Subcutaneous abdominal adipose tissue (tissue), 5 donors: ENCODE measurements around the gene VPS4A.
"Not testable (repeated sequence)": the region's sequence is repeated elsewhere in the genome, so short reads cannot be mapped to it uniquely, and the experiment has no call there.

Experiments used
- H3K27ac ChIP-seq: one replicate; pipeline ENCODE4 v1.7.0; 2013; ENCODE audit warnings: low read depth, mild to moderate bottlenecking, inconsistent platforms, low read length, moderate library complexity
- H3K27me3 ChIP-seq, 5 donors: one replicate each; pipeline ENCODE4 v1.7.0; 2013; ENCODE audit warnings: low read length in 5 of 5, inconsistent platforms in 1 of 5; ENCODE audit not compliant: control insufficient read depth in 5 of 5, insufficient read depth in 4 of 5
- H3K36me3 ChIP-seq, 5 donors: one replicate each; pipeline ENCODE4 v1.7.0; 2013; ENCODE audit warnings: low read length in 5 of 5; ENCODE audit not compliant: control insufficient read depth in 5 of 5, insufficient read depth in 5 of 5
- H3K4me1 ChIP-seq, 5 donors: one replicate each; pipeline ENCODE4 v1.7.0; 2013; ENCODE audit warnings: low read length in 5 of 5, mild to moderate bottlenecking in 3 of 5, moderate library complexity in 1 of 5; ENCODE audit not compliant: control insufficient read depth in 5 of 5, insufficient read depth in 5 of 5
- H3K4me3 ChIP-seq, 5 donors: one replicate each; pipeline ENCODE4 v1.7.0; 2013; ENCODE audit warnings: low read length in 5 of 5, low read depth in 1 of 5
- H3K9ac ChIP-seq, 5 donors: one replicate each; pipeline ENCODE4 v1.7.0; 2013; ENCODE audit warnings: low read length in 5 of 5, mild to moderate bottlenecking in 4 of 5, moderate library complexity in 3 of 5
- H3K9me3 ChIP-seq, 5 donors: one replicate each; pipeline ENCODE4 v1.7.0; 2013; ENCODE audit warnings: low read length in 5 of 5; ENCODE audit not compliant: control insufficient read depth in 5 of 5
- donor health status: healthy.
- donor health status: healthy.
- donor health status: healthy.
- donor health status: healthy.
- donor health status: healthy.

The VPS4A gene

DNA sequence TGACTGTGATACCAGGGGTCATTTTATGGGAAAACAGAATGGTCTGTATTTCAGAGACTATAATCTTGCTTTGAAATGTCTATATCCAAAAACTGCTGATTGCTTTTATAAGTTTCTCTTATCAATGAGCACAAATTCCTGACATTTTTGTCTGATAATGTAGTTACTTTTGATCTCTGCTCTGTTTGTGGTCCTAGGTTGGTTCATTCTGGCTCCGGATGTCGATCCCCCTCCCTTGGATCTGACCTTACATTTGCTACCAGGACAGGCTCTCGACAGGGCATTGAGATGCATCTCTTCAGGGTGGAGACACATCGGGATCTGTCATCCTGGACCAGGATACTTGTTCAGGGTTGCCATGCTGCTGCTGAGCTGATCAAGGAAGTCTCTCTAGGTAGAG is 27.3 kb upstream of the VPS4A start:
- H3K9me3 ChIP-seq, result no peaks in the 10 kb centered on the region
- H3K9ac ChIP-seq, result no peak overlapping the region
- no peak overlapping the region for H3K27ac ChIP-seq
- H3K4me1 ChIP-seq, result peaks cover 0 to 16% (median 8%) of the 10 kb centered on the region in 5 donors
- H3K27me3 ChIP-seq, result no peaks in the 10 kb centered on the region
- H3K4me3 ChIP-seq, result no peak overlapping the region
- peaks cover 5 to 16% (median 10%) of the 10 kb centered on the region in 5 donors for H3K36me3 ChIP-seq

DNA sequence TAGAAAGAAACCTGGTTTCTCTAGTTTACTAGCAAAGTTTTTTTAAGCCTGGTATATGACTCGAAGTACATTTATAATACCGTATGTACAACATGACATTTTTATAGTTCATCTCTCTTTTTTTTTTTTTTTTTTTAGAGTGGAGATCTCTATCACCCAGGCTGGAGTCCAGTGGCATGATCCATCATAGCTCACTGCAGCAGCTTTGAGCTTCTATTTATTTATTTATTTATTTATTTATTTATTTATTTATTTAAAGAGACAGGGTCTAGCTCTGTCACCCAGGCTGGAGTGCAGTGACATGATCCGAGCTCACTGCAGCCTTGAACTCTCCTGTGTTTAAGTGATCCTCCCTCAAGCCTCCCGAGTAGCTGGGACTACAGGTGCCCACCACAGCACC is 25.9 kb upstream of the VPS4A start:
- H3K27ac ChIP-seq, result no peak overlapping the region
- peaks cover 5 to 16% (median 10%) of the 10 kb centered on the region in 5 donors for H3K36me3 ChIP-seq
- no peaks in the 10 kb centered on the region for H3K9me3 ChIP-seq
- no peaks in the 10 kb centered on the region for H3K27me3 ChIP-seq
- no peak overlapping the region for H3K4me3 ChIP-seq
- H3K4me1 ChIP-seq, result peaks cover 0 to 16% (median 8%) of the 10 kb centered on the region in 5 donors
- no peak overlapping the region for H3K9ac ChIP-seq

DNA sequence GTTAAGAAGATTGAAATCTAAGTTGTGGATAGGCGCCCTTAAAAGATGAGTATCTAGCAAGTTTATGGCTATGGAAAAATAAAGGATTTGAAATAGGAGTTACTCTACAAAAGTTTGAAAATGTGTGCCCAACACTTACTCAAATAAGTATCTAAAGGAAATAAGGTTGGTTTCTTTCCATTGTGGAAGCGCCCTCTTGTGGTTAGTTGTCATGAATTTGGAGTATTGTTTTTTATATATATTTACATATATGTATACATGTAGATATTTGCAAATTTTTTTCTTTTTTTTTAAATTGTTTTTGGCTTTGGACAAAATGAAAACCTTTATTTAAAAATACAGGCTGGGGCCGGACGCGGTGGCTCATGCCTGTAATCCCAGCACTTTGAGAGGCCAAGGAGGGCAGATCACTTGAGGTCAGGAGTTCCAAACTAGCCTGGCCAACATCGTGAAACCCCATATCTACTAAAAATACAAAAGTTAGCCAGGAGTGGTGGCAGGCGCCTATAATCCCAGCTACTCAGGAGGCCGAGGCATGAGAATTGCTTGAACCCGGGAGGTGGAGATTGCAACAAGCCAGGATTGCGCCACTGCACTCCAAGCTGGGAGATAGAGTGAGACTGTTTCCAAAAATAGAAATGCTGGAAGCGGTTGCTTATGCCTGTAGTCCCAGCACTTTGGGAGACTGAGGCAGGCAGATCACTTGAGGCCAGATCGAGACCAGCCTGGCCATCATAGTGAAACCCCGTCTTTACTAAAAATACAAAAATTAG is 24.0 kb upstream of the VPS4A start:
- no peak overlapping the region for H3K9ac ChIP-seq
- peak overlapping the region; percentile 54 for H3K27ac ChIP-seq
- H3K36me3 ChIP-seq, result peaks cover 5 to 20% (median 10%) of the 10 kb centered on the region in 5 donors
- no peaks in the 10 kb centered on the region for H3K27me3 ChIP-seq
- no peaks in the 10 kb centered on the region for H3K9me3 ChIP-seq
- H3K4me3 ChIP-seq, result no peak overlapping the region
- peaks cover 0 to 16% (median 8%) of the 10 kb centered on the region in 5 donors for H3K4me1 ChIP-seq

DNA sequence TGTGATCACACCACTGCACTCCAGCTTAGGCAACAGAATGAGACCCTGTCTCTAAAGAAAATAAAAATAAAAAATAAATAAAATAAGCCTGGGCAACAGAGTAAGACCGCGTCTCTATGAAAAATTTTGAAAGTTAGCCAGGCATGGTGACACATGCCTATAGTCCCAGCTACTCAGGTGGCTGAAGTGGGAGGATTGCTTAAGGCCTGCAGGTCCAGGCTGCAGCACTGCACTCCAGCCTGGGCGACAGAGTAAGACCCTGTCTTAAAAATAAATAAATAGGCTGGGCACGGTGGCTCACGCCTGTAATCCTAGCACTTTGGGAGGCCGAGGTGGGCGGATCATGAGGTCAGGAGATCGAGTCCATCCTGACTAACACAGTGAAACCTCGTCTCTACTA is 19.5 kb upstream of the VPS4A start:
- not testable (repeated sequence) for H3K27ac ChIP-seq, H3K9me3 ChIP-seq, H3K36me3 ChIP-seq, H3K4me3 ChIP-seq, H3K27me3 ChIP-seq, H3K4me1 ChIP-seq, H3K9ac ChIP-seq

DNA sequence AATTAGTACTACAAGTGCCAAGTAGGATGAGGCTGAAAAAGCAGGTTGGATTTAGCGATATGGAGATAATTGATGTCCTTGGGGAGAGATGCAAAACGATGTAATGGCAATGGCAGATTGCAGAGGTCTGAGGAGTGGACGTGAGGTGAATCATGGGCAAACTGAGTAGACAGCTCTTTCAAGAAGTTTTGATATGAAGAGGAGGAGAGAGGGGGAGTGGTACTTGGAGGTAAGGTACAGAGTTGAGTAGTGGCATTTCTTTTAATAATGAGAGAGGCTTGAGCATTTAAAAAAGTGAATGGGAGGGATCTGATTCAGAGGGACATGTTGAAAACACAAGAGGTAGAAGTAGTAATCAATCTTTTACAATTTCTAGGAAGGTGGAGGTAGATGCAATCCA is 17.7 kb upstream of the VPS4A start:
- Histone ChIP-seq H3K36me3 (peaks cover 0 to 8% (median 0%) of the 10 kb centered on the region in 5 donors), H3K4me1 (no peaks in the 10 kb centered on the region), H3K9ac (peak overlapping the region in 1 of 5 donors; percentile 33), H3K27me3 (no peaks in the 10 kb centered on the region), H3K4me3 (no peak overlapping the region), H3K27ac (no peak overlapping the region), H3K9me3 (no peaks in the 10 kb centered on the region)

DNA sequence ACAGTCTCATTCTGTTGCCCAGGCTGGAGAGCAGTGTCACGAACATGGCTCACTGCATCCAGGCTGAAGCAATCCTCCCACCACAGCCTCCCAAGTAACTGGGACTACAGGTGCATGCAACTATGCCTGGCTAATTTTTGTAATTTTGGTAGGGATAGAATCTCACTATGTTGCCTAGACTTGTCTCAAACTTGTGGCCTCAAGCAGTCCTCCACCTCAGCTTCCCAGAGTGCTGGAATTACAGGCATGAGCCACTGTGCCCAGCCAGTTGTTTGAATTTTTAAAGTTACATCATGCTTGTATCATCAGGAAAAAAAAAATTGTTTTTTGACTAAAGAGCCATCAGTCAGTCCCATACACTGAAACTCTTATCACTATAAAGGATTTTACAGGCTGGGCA is 17.1 kb upstream of the VPS4A start:
- H3K4me3 ChIP-seq, result no peak overlapping the region
- no peak overlapping the region for H3K27ac ChIP-seq
- H3K36me3 ChIP-seq, result peaks cover 0 to 8% (median 0%) of the 10 kb centered on the region in 5 donors
- no peaks in the 10 kb centered on the region for H3K9me3 ChIP-seq
- no peak overlapping the region for H3K9ac ChIP-seq
- H3K4me1 ChIP-seq, result no peaks in the 10 kb centered on the region
- H3K27me3 ChIP-seq, result no peaks in the 10 kb centered on the region

DNA sequence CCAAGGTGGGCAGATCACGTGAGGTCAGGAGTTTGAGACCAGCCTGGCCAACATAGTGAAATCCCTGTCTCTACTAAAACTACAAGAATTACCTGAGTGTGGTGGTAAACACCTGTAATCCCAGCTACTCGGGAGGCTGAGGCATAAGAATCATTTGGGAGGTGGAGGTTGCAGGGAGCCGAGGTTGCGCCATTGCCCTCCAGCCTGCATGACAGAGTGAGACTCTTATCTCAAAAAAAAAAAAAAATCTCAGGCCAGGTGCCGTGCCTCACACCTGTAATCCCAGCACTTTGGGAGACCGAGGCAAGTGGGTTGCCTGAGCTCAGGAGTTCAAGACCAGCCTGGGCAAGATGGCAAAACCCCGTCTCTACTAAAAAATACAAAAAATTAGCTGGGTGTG is 14.4 kb upstream of the VPS4A start:
- H3K27ac ChIP-seq, H3K9ac ChIP-seq, H3K27me3 ChIP-seq, H3K4me1 ChIP-seq, H3K4me3 ChIP-seq, H3K9me3 ChIP-seq: not testable (repeated sequence)
- H3K36me3 ChIP-seq, result peaks cover 8 to 24% (median 21%) of the 10 kb centered on the region in 5 donors

DNA sequence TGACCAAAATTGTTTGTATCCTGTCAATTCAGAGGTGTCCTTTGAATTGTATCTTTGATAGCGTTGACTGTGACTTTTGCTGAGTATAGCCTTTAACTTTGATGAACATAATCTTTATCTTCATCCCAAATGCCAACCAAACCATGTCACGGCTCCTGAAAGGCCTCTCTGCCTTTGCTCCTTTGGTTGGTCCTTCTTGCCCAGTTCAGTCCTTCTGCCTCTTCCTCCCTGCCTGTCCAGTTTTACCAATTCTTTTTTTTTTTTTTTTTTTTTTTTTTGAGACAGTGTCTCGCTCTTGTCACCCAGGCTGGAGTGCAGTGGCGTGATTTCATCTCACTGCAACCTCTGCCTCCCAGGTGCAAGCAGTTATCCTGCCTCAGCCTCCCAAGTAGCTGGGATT is 12.9 kb upstream of the VPS4A start:
- Histone ChIP-seq H3K4me1 (peaks cover 0 to 7% (median 0%) of the 10 kb centered on the region in 5 donors), H3K9ac (no peak overlapping the region), H3K27ac (no peak overlapping the region), H3K36me3 (peaks cover 8 to 33% (median 23%) of the 10 kb centered on the region in 5 donors), H3K27me3 (no peaks in the 10 kb centered on the region), H3K9me3 (no peaks in the 10 kb centered on the region), H3K4me3 (no peak overlapping the region)

DNA sequence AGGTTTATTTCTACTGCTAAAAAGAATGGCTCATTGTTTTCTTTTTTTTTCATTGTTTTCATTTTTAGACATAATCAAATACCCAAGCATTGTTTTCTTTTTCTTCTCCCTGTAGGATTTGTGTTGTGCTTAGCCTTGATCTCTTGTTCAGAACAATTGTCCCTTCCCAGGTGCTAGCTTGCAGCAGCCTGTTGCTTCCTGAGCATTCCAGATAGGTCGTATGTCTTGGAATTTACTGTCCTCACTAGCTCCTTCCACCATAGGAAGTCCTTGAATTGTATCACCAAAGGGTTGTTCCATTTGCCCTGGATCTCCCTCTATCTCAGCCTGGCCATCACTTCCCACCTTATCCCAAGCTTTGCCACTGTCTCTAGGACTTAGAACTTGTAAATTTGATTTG is 10.0 kb upstream of the VPS4A start:
- no peak overlapping the region for H3K9ac ChIP-seq
- H3K9me3 ChIP-seq, result no peaks in the 10 kb centered on the region
- H3K4me1 ChIP-seq, result peaks cover 0 to 7% (median 0%) of the 10 kb centered on the region in 5 donors
- H3K27me3 ChIP-seq, result no peaks in the 10 kb centered on the region
- no peak overlapping the region for H3K4me3 ChIP-seq
- peaks cover 18 to 47% (median 23%) of the 10 kb centered on the region in 5 donors for H3K36me3 ChIP-seq
- no peak overlapping the region for H3K27ac ChIP-seq

DNA sequence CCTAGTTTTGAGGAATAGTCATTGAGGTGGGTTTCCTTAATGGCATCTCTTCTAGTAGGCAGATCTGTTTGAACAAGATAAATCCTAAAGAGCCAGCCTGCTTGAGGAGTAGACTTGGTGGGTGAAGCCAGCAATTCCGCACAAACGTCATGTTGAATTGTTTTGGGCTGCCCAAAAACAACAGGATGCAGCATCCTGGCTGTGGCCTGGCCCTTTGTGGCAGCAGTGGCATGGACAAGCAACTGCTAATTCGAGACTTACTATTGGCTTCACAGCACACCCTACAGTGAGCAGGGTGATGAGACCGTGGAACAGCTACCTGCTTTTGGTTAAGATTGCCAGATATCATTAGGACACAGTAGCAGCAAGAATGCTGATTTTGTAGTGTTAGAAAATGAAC is 9.3 kb upstream of the VPS4A start:
- no peaks in the 10 kb centered on the region for H3K9me3 ChIP-seq
- no peak overlapping the region for H3K9ac ChIP-seq
- no peaks in the 10 kb centered on the region for H3K27me3 ChIP-seq
- peaks cover 19 to 47% (median 23%) of the 10 kb centered on the region in 5 donors for H3K36me3 ChIP-seq
- no peak overlapping the region for H3K4me3 ChIP-seq
- H3K4me1 ChIP-seq, result peaks cover 0 to 7% (median 0%) of the 10 kb centered on the region in 5 donors
- H3K27ac ChIP-seq, result no peak overlapping the region
